GM21576 (cell line): ENCODE data around the gene ADAP1.
"Not testable (repeated sequence)": the region's sequence is repeated elsewhere in the genome, so short reads cannot be mapped to it uniquely, and the experiment has no call there.

Experiments
- ATAC-seq: cut with Tn5 transposase; IDR thresholded peaks from one replicate; pipeline ENCODE4 v1.9.1; 2021; ENCODE audit warnings: mild to moderate bottlenecking, moderate library complexity; ENCODE audit not compliant: unreplicated experiment

Gene ADAP1

GRCh38 chr7:924042-924441 lies 30.4 kb downstream of the ADAP1 start:
- ATAC-seq, result not testable (repeated sequence)

- ATAC-seq, result peak; percentile 74
Observed at GRCh38 chr7:923108-924041, 31.1 kb downstream of the ADAP1 start.

- ATAC-seq, result no peak
Observed at GRCh38 chr7:922334-923107, 32.0 kb downstream of the ADAP1 start.

- ATAC-seq, result no peak
Observed at GRCh38 chr7:921581-922333, 32.7 kb downstream of the ADAP1 start.

GRCh38 chr7:921071-921461 lies 33.4 kb downstream of the ADAP1 start:
- no peak for ATAC-seq

GRCh38 chr7:920351-921070 lies 34.0 kb downstream of the ADAP1 start:
- ATAC-seq, result no peak

GRCh38 chr7:919924-920341 lies 34.5 kb downstream of the ADAP1 start:
- ATAC-seq, result no peak

GRCh38 chr7:919114-919442 lies 35.4 kb downstream of the ADAP1 start:
- ATAC-seq, result no peak

- ATAC-seq, result no peak
Observed at GRCh38 chr7:918441-919113, 35.9 kb downstream of the ADAP1 start.

GRCh38 chr7:918118-918425 lies 36.4 kb downstream of the ADAP1 start:
- ATAC-seq, result no peak

GRCh38 chr7:917255-918117 lies 37.0 kb downstream of the ADAP1 start:
- ATAC-seq, result no peak

GRCh38 chr7:916291-916941 lies 38.1 kb downstream of the ADAP1 start:
- no peak for ATAC-seq

GRCh38 chr7:915291-916218 lies 38.9 kb downstream of the ADAP1 start:
- no peak for ATAC-seq

GRCh38 chr7:914521-915194 lies 39.8 kb downstream of the ADAP1 start:
- no peak for ATAC-seq

GRCh38 chr7:913736-914520 lies 40.6 kb downstream of the ADAP1 start:
- ATAC-seq, result no peak

GRCh38 chr7:911791-912480 lies 42.5 kb downstream of the ADAP1 start:
- ATAC-seq, result no peak
